Endometrial microvascular endothelial cells (primary cell): ENCODE measurements around the gene PPP2R2B. TPM values are rescaled to one million over a fixed set of nuclear protein-coding genes. Genes with fewer than 3 reads are reported as not detected.

Source experiments
- in situ Hi-C: cut with HindIII; loops from 2 replicates; pipeline ENCODE4 v1.10.0; 2017; ENCODE audit warnings: low sequenced_read_pairs, low pct_unique_long_range_greater_than_20kb; ENCODE audit errors: inconsistent ontology term
- total RNA-seq: library from RNA; depleted of rRNA; stranded (reverse); fragments of >200 nt; gene quantifications from one replicate; pipeline ENCODE4 v1.2.3, GENCODE V29; 2015; ENCODE audit errors: inconsistent ontology term

Gene PPP2R2B
- total RNA-seq, 1 donor from 2014 or later: not detected

- in situ Hi-C loops: no loop called here
Observed at GRCh38 chr5:146687630-146688029, 190.9 kb downstream of the PPP2R2B start.

GRCh38 chr5:146683861-146684260, 194.7 kb downstream of the PPP2R2B start:
- in situ Hi-C loops: no loop called here

GRCh38 chr5:146682899-146683532, 195.5 kb downstream of the PPP2R2B start:
- in situ Hi-C loops: no loop called here

- in situ Hi-C loops: no loop called here
Observed at GRCh38 chr5:146681585-146682105, 196.9 kb downstream of the PPP2R2B start.

- in situ Hi-C loops: no loop called here
Observed at GRCh38 chr5:146680846-146681584, 197.5 kb downstream of the PPP2R2B start.

- in situ Hi-C loops: no loop called here
Observed at GRCh38 chr5:146675636-146676035, 202.9 kb downstream of the PPP2R2B start.

- in situ Hi-C loops: no loop called here
Observed at GRCh38 chr5:146672866-146673265, 205.7 kb downstream of the PPP2R2B start.

- in situ Hi-C loops: no loop called here
Observed at GRCh38 chr5:146671561-146672295, 206.8 kb downstream of the PPP2R2B start.

GRCh38 chr5:146669656-146670055, 208.9 kb downstream of the PPP2R2B start:
- in situ Hi-C loops: no loop called here

- in situ Hi-C loops: no loop called here
Observed at GRCh38 chr5:146667633-146668272, 210.8 kb downstream of the PPP2R2B start.

- in situ Hi-C loops: no loop called here
Observed at GRCh38 chr5:146662229-146662628, 216.3 kb downstream of the PPP2R2B start.

- in situ Hi-C loops: no loop called here
Observed at GRCh38 chr5:146660376-146660960, 218.1 kb downstream of the PPP2R2B start.

- in situ Hi-C loops: no loop called here
Observed at GRCh38 chr5:146659961-146660360, 218.6 kb downstream of the PPP2R2B start.

GRCh38 chr5:146656703-146657102, 221.9 kb downstream of the PPP2R2B start:
- in situ Hi-C loops: no loop called here

- in situ Hi-C loops: no loop called here
Observed at GRCh38 chr5:146653560-146653959, 225.0 kb downstream of the PPP2R2B start.

- in situ Hi-C loops: no loop called here
Observed at GRCh38 chr5:146652547-146652946, 226.0 kb downstream of the PPP2R2B start.

GRCh38 chr5:146647656-146648199, 230.8 kb downstream of the PPP2R2B start:
- in situ Hi-C loops: no loop called here

GRCh38 chr5:146646441-146646840, 232.1 kb downstream of the PPP2R2B start:
- in situ Hi-C loops: no loop called here

GRCh38 chr5:146645342-146645741, 233.2 kb downstream of the PPP2R2B start:
- in situ Hi-C loops: no loop called here
